ENCODE data around the gene RNF14. TPM values are rescaled to one million over a fixed set of nuclear protein-coding genes. Genes with fewer than 3 reads are reported as not detected.
A peak's percentile ranks its signal among the peaks of the same experiment; 100 is the strongest.

RNF14 gene
- polyA plus RNA-seq, 6 donors from 2014 or later: 19.8 to 38.6 (median 34.6) TPM

DNA sequence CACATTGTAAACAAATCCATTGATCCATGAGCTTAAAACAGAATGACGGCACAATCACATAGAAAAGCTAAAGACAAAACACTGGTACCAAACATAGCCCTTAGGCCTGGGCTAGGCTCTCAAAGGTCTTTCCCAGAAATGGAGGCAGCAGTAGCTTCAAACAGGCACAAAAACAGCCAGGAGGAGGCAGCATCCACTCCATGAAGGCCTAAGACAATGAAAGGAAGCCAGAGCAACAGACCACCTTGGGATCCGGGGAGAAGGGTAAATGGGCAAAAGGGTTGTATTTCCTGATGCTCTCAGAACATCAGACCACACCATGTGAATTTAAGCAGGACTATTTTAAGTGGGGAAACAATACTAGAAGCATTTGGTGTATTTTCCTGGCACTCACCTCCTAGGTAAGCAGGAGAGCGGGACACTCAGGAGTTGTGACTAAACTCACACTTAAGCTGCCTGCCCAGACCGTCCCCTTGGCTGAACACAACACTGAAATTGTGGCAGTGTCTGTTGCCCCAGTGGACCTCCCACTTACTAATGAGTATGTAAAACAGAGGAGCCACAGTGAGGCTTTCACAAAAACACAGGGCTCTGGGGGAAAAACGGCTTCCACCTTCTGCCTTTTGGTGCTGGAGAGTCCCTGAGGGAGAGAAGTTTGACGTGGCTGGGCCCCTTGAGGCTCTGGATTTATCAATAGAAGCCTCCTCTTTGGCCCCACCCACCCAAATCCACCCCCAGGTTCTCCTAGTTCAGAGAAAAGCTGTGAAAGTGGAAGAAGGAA, 32.0 kb downstream of the RNF14 start:
- DNase-seq (no peak), ATAC-seq (ENCODE audit: low read depth in 2 of 2) (no peak)
- Mint-ChIP-seq H3K9me3 (no peaks in the 10 kb centered on the region), H3K4me1 (no peaks in the 10 kb centered on the region), H3K4me3 (no peak overlapping the region), H3K27ac (no peak overlapping the region), H3K36me3 (peaks cover 5 to 18% of the 10 kb centered on the region in 2 donors), H3K27me3 (no peaks in the 10 kb centered on the region)

DNA sequence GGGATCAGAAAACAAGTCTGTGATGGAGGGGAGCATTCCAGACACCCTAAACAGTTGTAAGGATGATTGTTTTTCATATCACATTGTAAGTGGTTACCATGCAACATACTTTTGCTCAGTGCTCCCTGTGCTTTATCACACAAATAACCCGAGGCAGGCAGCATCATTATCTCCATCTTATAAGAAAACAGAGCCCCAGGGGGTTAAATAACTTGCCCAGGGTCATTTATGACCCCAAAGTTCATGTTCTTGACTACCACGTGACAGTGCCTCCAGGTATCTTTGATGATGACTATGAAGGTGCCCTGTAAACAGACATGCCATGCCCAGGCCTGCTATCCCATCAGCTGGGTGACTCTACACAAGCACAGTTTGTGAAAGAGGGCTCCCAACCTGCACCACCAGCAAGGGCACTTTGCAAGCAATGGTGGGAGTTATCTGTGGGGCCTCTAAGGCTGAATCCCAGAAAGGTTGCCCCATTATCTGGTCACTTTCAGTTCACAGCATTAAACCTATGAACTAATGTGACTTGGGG, 34.4 kb downstream of the RNF14 start:
- DNase-seq: no peak
- Mint-ChIP-seq H3K36me3 (peaks cover under 1 to 5% of the 10 kb centered on the region in 2 donors), H3K27ac (no peak overlapping the region), H3K4me1 (peaks cover 4 to 10% (median 7%) of the 10 kb centered on the region in 3 donors), H3K9me3 (no peaks in the 10 kb centered on the region), H3K4me3 (no peak overlapping the region), H3K27me3 (peaks cover 0 to 8% (median 5%) of the 10 kb centered on the region in 3 donors)
- ATAC-seq (ENCODE audit: low read depth in 2 of 2): no peak

DNA sequence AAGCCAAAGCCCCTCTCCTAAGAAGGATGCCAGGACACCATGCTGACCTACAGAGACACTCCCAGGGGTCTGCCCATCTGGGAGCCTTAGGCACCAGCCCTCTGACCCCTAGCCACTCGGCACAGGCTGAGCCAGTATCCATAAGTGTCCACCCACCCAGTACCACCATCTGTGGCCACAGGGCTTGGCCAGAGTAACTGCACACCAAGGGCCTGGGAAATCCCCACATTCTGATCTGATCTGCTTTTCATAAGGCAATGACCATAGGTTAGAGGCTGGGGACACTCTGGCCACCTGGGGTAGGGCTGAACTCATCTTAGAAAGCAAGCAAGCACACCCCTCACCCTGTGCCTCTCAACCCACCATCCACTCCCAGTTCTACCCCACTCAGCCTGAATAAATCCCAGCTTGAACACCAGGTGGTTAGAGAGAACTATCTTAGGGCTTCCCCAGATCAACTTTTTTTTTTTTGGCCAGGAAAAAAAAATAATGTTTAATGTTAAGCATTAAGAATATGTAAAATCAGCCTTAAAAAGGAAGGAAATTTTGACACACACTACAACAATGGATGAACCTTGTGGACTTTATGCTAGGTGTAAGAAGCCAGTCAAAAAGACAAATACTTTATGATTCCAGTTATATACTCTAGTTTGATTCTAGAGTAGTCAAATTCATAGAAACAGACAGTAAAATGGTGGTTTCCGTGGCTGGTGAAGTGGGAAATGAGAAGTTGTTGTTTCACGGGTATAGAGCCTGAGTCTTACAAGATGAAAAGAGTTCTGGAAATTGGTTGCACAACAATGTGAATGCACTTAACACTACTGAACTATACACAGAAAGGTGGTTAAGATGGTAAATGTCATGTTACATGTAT, 37.7 kb downstream of the RNF14 start:
- H3K4me3 Mint-ChIP-seq: no peak overlapping the region
- H3K27ac Mint-ChIP-seq: peak overlapping the region in 2 of 6 donors; percentile 4 to 56
- H3K36me3 Mint-ChIP-seq: peaks cover 0 to 5% of the 10 kb centered on the region in 2 donors
- ATAC-seq (ENCODE audit: low read depth in 2 of 2) (no peak), DNase-seq (no peak)
- peaks cover 0 to 16% (median 5%) of the 10 kb centered on the region in 3 donors for H3K27me3 Mint-ChIP-seq
- no peaks in the 10 kb centered on the region for H3K9me3 Mint-ChIP-seq
- H3K4me1 Mint-ChIP-seq: peaks cover 4 to 11% (median 7%) of the 10 kb centered on the region in 3 donors

DNA sequence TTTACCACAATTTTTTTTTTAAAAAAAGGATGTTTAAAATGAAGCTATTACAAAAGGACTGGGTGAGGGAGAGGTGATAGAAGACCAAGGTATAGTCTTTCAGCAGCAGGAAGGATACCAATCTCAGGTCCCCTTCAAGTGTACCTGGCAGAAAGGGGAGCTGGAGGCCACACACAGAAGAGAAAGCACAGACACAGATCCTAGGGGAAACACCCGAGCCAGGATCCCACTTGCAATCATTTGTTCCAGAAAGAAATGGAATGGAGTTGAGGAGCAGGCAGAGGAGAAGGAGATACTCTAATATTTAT, 38.3 kb downstream of the RNF14 start:
- Mint-ChIP-seq H3K4me1 (peaks cover 4 to 17% (median 11%) of the 10 kb centered on the region in 3 donors), H3K4me3 (peak overlapping the region in 1 of 8 donors; percentile 46), H3K36me3 (peaks cover 0 to 5% of the 10 kb centered on the region in 2 donors), H3K9me3 (no peaks in the 10 kb centered on the region), H3K27me3 (peaks cover 0 to 22% (median 5%) of the 10 kb centered on the region in 3 donors), H3K27ac (peak overlapping the region in 1 of 6 donors; percentile 4)
- ATAC-seq (ENCODE audit: low read depth in 2 of 2) (no peak), DNase-seq (no peak)

DNA sequence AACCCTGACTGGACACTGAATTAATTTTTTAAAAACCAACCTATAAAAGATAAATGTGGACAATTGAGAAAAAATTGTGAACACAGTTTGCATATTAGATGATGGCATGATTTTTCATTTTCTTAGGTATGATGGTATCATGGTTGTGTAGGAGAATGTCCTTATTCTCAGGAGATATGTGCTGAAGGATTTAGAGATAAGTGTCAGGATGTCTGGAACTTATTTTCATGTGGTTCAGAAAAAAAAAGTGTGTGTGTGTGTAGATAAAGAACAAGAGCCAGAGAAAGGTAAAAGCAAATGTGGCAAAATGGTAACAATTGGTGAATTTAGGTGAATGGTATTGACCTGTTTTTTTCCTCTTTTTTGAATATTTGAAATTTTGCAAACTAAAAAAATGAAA, 39.9 kb downstream of the RNF14 start:
- Mint-ChIP-seq H3K27ac (peak overlapping the region in 1 of 6 donors; percentile 46), H3K4me1 (peaks cover 4 to 29% (median 11%) of the 10 kb centered on the region in 3 donors), H3K9me3 (no peaks in the 10 kb centered on the region), H3K27me3 (peaks cover 0 to 22% (median 5%) of the 10 kb centered on the region in 3 donors), H3K4me3 (peak overlapping the region in 1 of 8 donors; percentile 60), H3K36me3 (peaks cover 0 to 5% of the 10 kb centered on the region in 2 donors)
- DNase-seq (no peak), ATAC-seq (ENCODE audit: low read depth in 2 of 2) (no peak)

DNA sequence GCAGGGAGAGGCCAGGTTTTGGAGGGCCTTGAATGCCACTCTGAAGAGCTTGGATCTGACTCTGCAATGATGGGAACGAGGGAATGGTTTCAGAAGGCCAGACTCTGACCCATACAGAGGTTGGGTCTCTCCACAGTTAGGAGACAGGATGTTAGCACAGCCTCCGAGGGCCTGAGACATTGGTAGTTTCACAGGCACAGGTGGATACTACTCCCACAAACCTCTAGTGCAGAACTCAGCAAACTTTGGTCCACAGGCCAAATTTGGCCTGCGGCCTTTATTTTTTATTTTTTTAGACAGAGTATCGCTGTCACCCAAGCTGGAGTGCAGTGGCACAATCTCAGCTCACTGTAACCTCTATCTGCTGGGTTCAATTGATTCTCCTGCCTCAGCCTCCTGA, 41.0 kb downstream of the RNF14 start:
- Mint-ChIP-seq H3K4me1 (peaks cover 4 to 35% (median 11%) of the 10 kb centered on the region in 3 donors), H3K27ac (no peak overlapping the region), H3K27me3 (peaks cover 0 to 23% (median 6%) of the 10 kb centered on the region in 3 donors), H3K9me3 (no peaks in the 10 kb centered on the region), H3K36me3 (peaks cover 0 to 5% of the 10 kb centered on the region in 2 donors), H3K4me3 (no peak overlapping the region)
- DNase-seq: no peak
- ATAC-seq (ENCODE audit: low read depth in 2 of 2): no peak

DNA sequence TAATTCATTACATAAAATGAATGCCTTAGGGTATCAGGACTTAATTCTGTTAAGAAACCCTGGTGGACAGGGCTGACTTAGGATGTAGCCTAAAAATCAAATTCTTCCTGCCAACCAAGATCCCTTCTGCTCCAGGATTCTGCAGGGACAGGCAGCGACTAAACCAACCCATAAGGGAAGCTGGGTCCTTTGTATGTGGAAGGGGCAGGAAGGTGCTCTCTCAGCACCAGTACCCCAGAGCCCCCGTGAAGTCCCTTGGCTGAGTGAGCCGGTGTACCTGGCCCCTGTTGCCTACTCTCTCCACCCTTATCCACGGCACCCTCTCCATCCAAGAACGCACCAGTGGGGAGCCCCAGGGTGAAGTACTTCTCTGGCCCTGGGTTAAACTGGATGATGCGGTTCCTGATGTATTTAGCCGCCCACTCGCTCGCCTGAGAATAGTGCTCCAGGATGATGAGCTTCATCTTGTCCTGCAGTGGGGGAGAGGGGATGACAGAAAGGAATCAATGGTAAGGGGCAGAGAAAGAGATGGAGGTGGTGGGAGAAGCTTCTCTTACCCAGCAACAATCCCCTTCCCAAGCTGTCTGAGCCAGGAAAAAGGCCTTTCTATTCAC, 42.8 kb downstream of the RNF14 start:
- peak overlapping the region in 2 of 6 donors; percentile 38 to 66 for H3K27ac Mint-ChIP-seq
- H3K4me3 Mint-ChIP-seq: peak overlapping the region; percentile 26 to 89 (median 82)
- ATAC-seq (ENCODE audit: low read depth in 2 of 2) (no peak), DNase-seq (no peak)
- peaks cover 17 to 49% (median 27%) of the 10 kb centered on the region in 3 donors for H3K4me1 Mint-ChIP-seq
- H3K36me3 Mint-ChIP-seq: no peaks in the 10 kb centered on the region
- no peaks in the 10 kb centered on the region for H3K9me3 Mint-ChIP-seq
- peaks cover 0 to 36% (median 11%) of the 10 kb centered on the region in 3 donors for H3K27me3 Mint-ChIP-seq

DNA sequence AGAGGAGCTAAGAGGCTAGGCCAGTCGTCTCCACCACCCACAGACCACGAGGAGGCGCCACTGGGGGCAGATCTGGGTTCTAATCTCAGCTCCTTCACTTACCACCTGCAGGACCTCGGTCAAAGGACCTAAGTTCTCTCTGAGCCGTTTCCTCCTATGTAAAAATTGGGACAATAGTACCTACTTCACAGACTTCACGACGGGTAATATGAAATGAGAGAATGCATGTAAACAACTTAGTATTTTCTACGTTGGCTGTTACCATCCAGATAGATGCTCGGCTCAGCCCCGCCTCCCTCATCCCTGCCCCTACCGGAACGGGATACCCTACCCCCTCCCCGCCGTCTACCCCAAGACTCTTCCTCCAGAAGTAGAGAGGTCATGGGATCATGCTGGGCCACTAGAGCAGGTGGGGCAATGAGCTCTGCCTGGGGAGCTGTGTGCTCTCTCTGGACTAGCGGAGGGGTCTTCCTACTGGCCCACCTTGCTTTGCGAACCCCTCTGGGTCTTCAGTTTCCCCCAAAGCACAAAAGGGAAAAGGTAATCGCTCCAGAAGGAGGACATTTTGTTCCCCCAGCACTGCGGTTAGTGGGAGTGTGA, 43.4 kb downstream of the RNF14 start:
- peak overlapping the region in 2 of 6 donors; percentile 38 to 66 for H3K27ac Mint-ChIP-seq
- ATAC-seq (ENCODE audit: low read depth in 2 of 2): peak in 1 of 2 donors; percentile 14

DNA sequence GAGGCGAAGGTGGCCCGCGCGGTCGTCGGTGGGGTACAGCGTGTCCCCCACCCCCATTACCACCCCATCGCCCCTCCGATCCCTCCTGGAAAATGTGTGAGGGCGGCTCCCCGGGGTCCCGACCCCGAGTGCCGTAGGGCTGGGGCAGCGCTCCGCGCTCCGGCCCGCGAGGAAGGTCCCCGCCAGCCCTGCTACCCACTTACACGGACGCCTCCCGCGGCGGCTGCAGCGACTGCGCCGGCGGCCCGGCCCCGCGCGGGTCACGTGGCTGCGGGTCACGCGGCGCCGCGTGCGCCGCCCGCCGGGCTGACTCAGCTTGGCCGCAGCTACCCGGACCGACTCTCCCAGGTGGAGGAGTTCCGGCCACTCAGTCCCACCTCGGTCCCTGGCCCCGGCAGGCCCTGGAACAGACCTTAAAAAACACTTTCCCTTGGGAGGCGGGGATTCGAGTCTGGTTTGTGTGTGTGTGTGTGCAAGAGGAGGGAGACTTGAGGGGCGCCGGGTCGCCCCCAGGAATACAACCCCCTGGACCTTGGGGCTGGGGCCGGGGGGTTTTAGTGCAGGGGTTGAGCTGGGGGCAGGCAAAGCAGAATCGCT, 44.0 kb downstream of the RNF14 start, which contains the start of gene GNPDA1:
TSS of gene GNPDA1 (minus strand) at position 236 of the 597 bp plus-strand sequence. CDS start 992 bp downstream, outside the sequence.
- Mint-ChIP-seq H3K4me1 (peaks cover 13 to 49% (median 20%) of the 10 kb centered on the region in 3 donors), H3K9me3 (no peaks in the 10 kb centered on the region), H3K27me3 (peaks cover 0 to 31% (median 10%) of the 10 kb centered on the region in 3 donors), H3K36me3 (no peaks in the 10 kb centered on the region), H3K4me3 (peak within 1 kb of the TSS; percentile 72 to 93 (median 86)), H3K27ac (peak within 1 kb of the TSS in 4 of 6 donors; percentile 49 to 88 (median 66))
- ATAC-seq (ENCODE audit: low read depth in 2 of 2) (peak; percentile 90 to 92), DNase-seq (peak; percentile 71)

More for the DNA sequence above, 43.4 kb downstream of the RNF14 start:
- Mint-ChIP-seq H3K4me3 (peak overlapping the region; percentile 69 to 89 (median 82)), H3K27me3 (peaks cover 0 to 36% (median 12%) of the 10 kb centered on the region in 3 donors), H3K9me3 (no peaks in the 10 kb centered on the region), H3K4me1 (peaks cover 13 to 49% (median 21%) of the 10 kb centered on the region in 3 donors), H3K36me3 (no peaks in the 10 kb centered on the region)
- DNase-seq: peak; percentile 12

DNA sequence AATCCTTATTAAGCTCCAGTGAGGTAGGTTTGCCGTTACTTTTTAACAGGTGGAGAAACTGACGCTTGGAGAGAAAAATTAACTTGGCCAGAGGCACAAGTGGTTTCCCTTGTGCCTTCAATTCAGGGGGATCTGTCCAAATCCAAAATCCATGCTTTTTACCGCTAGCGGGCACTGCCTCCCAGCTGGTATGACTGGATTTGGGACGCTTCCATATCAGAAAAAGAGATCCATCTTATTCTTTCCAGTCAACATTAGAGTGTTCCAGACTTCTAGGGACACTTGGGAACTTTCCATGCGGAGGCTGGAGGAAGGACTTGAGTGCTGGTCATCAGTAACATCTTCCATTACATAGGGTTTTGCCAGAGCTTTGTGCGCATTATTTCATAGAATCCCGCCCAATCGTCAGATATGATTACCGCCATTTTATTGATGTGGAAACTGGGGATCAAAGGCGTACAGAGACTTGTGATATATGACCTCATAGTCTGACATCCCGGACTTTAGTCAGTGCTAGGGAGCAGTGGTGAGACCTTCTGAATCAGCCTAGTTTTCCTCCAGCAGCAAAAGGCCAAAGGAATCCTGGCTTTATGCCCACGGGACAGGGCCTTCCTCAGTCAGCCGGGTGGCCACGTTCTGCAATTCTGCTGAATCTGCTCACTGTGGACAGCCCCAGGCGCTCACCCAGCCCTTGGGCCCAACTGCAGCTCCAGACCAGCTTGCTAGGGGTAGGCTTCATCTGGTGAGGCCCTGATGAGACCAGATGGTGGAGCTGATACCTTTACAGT, 45.0 kb downstream of the RNF14 start:
- ATAC-seq (ENCODE audit: low read depth in 2 of 2) (no peak), DNase-seq (no peak)
- Mint-ChIP-seq H3K4me1 (peaks cover 19 to 57% (median 29%) of the 10 kb centered on the region in 3 donors), H3K36me3 (no peaks in the 10 kb centered on the region), H3K27ac (peak overlapping the region in 2 of 6 donors; percentile 49), H3K9me3 (no peaks in the 10 kb centered on the region), H3K27me3 (peaks cover 9 to 36% (median 10%) of the 10 kb centered on the region in 3 donors), H3K4me3 (peak overlapping the region in 7 of 8 donors; percentile 33 to 93 (median 82))

DNA sequence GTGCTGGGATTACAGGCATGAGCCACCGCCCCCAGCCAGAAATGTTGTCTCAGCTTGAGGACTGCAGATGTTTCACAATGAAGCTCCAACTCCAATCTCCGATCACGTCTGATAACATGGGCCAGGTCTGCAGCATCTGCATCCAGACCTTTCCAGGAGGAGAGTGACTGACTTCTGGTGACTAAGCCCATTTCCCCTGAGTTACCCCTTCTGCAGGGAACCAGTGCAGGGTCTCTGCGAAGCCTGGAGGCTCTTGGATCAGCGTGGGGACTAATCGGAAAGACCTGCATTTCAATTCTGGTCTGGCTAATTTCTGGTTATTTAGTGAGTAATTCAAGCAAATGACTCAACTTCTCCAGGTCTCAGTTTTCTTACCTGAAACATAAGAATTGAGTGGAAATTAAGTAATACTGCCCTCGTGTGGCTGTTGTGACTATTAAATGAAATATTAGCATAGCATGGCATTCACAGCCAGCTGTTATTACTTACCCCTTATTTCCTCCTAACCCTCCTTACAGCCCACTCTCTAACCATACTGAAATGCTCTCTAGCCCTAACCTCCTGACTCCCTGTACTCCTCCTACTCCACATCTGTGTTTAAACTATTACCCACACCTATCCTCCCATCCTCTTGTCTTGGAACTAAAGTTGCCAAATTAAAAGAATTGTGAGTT, 46.1 kb downstream of the RNF14 start:
- H3K4me1 Mint-ChIP-seq: peaks cover 19 to 57% (median 29%) of the 10 kb centered on the region in 3 donors
- H3K4me3 Mint-ChIP-seq: peak overlapping the region in 4 of 8 donors; percentile 33 to 79 (median 62)
- peaks cover 10 to 37% (median 18%) of the 10 kb centered on the region in 3 donors for H3K27me3 Mint-ChIP-seq
- ATAC-seq (ENCODE audit: low read depth in 2 of 2) (peak; percentile 41 to 51), DNase-seq (peak; percentile 54)
- peaks cover 0 to under 1% of the 10 kb centered on the region in 2 donors for H3K36me3 Mint-ChIP-seq
- peak overlapping the region in 1 of 6 donors; percentile 62 for H3K27ac Mint-ChIP-seq
- peaks cover 0 to 3% (median 2%) of the 10 kb centered on the region in 7 donors for H3K9me3 Mint-ChIP-seq

Data from naive B cell (primary cell).